Brain microvascular endothelial cell (primary cell): Measurements from ENCODE around the gene ADPRHL1.

Experiments used
- DNase-seq: peaks from one replicate; pipeline ENCODE4 v3.0.0-alpha.2; 2020
- H3K27ac ChIP-seq: fragments of 250-450 bp; sonication (Bioruptor Pico); 2 replicates; pipeline ENCODE4 v1.5.1; 2020; ENCODE audit warnings: mild to moderate bottlenecking, moderate library complexity
- H3K27me3 ChIP-seq: fragments of 250-450 bp; sonication (Bioruptor Pico); replicated peaks from 2 replicates; pipeline ENCODE4 v1.5.1; 2020; ENCODE audit warnings: mild to moderate bottlenecking
- H3K36me3 ChIP-seq: fragments of 250-450 bp; sonication (Bioruptor Pico); replicated peaks from 2 replicates; pipeline ENCODE4 v1.5.1; 2020; ENCODE audit warnings: mild to moderate bottlenecking
- H3K4me3 ChIP-seq: 2 replicates; pipeline ENCODE4 v1.5.1; 2011; ENCODE audit warnings: low read depth, mild to moderate bottlenecking, control low read depth, low read length, moderate library complexity
- CTCF ChIP-seq: IDR thresholded peaks from 2 replicates; pipeline ENCODE4 v1.5.1; 2011; ENCODE audit warnings: low read depth, mild to moderate bottlenecking, moderate library complexity, low read length, control low read depth, inconsistent platforms; ENCODE audit errors: missing control alignments
- in situ Hi-C: cut with HindIII; loops from 2 replicates; pipeline ENCODE4 v1.10.0; 2017; ENCODE audit warnings: low sequenced_read_pairs, low pct_ligation_motif_present

Gene ADPRHL1

GRCh38 chr13:113404366-113404722, 48.9 kb downstream of the ADPRHL1 start:
- Histone ChIP-seq H3K4me3 (no peak overlapping the region), H3K27me3 (no peaks in the 10 kb centered on the region), H3K36me3 (no peaks in the 10 kb centered on the region), H3K27ac (no peak overlapping the region)
- no peak for TF ChIP-seq CTCF
- DNase-seq = no peak
- in situ Hi-C loops = no loop called here

- no peak overlapping the region for H3K4me3 ChIP-seq
- H3K27me3 ChIP-seq = no peaks in the 10 kb centered on the region
- in situ Hi-C loops = no loop called here
- no peak for DNase-seq
- no peak for TF ChIP-seq CTCF
- no peaks in the 10 kb centered on the region for H3K36me3 ChIP-seq
- no peak overlapping the region for H3K27ac ChIP-seq
Observed at GRCh38 chr13:113403255-113404104, 49.8 kb downstream of the ADPRHL1 start.

- no peak for DNase-seq
- in situ Hi-C loops = no loop called here
- TF ChIP-seq CTCF = no peak
- H3K27ac ChIP-seq = no peak overlapping the region
- H3K4me3 ChIP-seq = no peak overlapping the region
- H3K27me3 ChIP-seq = no peaks in the 10 kb centered on the region
- H3K36me3 ChIP-seq = no peaks in the 10 kb centered on the region
Observed at GRCh38 chr13:113402471-113403254, 50.6 kb downstream of the ADPRHL1 start.

GRCh38 chr13:113401452-113402415, 51.6 kb downstream of the ADPRHL1 start:
- no peak for DNase-seq
- in situ Hi-C loops = no loop called here

More at GRCh38 chr13:113401452-113402415, 51.6 kb downstream of the ADPRHL1 start:
- H3K27ac ChIP-seq = no peak overlapping the region
- H3K4me3 ChIP-seq = no peak overlapping the region
- H3K27me3 ChIP-seq = no peaks in the 10 kb centered on the region
- no peak for TF ChIP-seq CTCF
- no peaks in the 10 kb centered on the region for H3K36me3 ChIP-seq
